ENCODE results near the gene RAX2.
"Not testable (repeated sequence)": the region's sequence is repeated elsewhere in the genome, so short reads cannot be mapped to it uniquely, and the experiment has no call there.

RAX2 gene

GRCh38 chr19:3778104-3778867 lies 6.3 kb upstream of the RAX2 start:
- DNase-seq (ENCODE audit: low read depth in 2 of 2): no peak

GRCh38 chr19:3776479-3777040 lies 4.5 kb upstream of the RAX2 start:
- no peak for DNase-seq (ENCODE audit: low read depth in 2 of 2)

GRCh38 chr19:3775831-3776230 lies 3.8 kb upstream of the RAX2 start:
- DNase-seq (ENCODE audit: low read depth in 2 of 2): no peak

GRCh38 chr19:3775374-3775711 lies 3.3 kb upstream of the RAX2 start:
- DNase-seq (ENCODE audit: low read depth in 2 of 2): no peak

GRCh38 chr19:3774621-3775373 lies 2.8 kb upstream of the RAX2 start:
- no peak for DNase-seq (ENCODE audit: low read depth in 2 of 2)

GRCh38 chr19:3773814-3774515 lies 1.9 kb upstream of the RAX2 start:
- no peak for DNase-seq (ENCODE audit: low read depth in 2 of 2)

- no peak for DNase-seq (ENCODE audit: low read depth in 2 of 2)
Measured at GRCh38 chr19:3771000-3771905, 775 bp downstream of the RAX2 start.

GRCh38 chr19:3770136-3770999 lies 1.7 kb downstream of the RAX2 start:
- no peak for DNase-seq (ENCODE audit: low read depth in 2 of 2)

- DNase-seq (ENCODE audit: low read depth in 2 of 2): no peak
Measured at GRCh38 chr19:3769494-3769893, 2.5 kb downstream of the RAX2 start.

- DNase-seq (ENCODE audit: low read depth in 2 of 2): no peak
Measured at GRCh38 chr19:3768748-3769099, 3.3 kb downstream of the RAX2 start.

- no peak for DNase-seq (ENCODE audit: low read depth in 2 of 2)
Measured at GRCh38 chr19:3768015-3768747, 3.8 kb downstream of the RAX2 start.

- DNase-seq (ENCODE audit: low read depth in 2 of 2): no peak
Measured at GRCh38 chr19:3767050-3767449, 5.0 kb downstream of the RAX2 start.

- no peak for DNase-seq (ENCODE audit: low read depth in 2 of 2)
Measured at GRCh38 chr19:3766520-3766919, 5.5 kb downstream of the RAX2 start.

- DNase-seq (ENCODE audit: low read depth in 2 of 2): not testable (repeated sequence)
Measured at GRCh38 chr19:3765757-3766156, 6.3 kb downstream of the RAX2 start.

GRCh38 chr19:3765121-3765520 lies 6.9 kb downstream of the RAX2 start:
- DNase-seq (ENCODE audit: low read depth in 2 of 2): no peak

- DNase-seq (ENCODE audit: low read depth in 2 of 2): peak; percentile 96 to 99
Measured at GRCh38 chr19:3762501-3763459, 9.2 kb downstream of the RAX2 start, which contains the start of gene MRPL54. Gene MRPL54 (plus strand): TSS chr19:3762682. CDS start chr19:3762701, 19 bp downstream.

GRCh38 chr19:3762130-3762473 lies 9.9 kb downstream of the RAX2 start:
- DNase-seq (ENCODE audit: low read depth in 2 of 2): no peak

GRCh38 chr19:3761382-3762129 lies 10.5 kb downstream of the RAX2 start, which contains the start of gene APBA3:
Gene APBA3 (minus strand): TSS chr19:3761692. CDS start chr19:3760264, 1,428 bp downstream.
- peak; percentile 91 to 95 for DNase-seq (ENCODE audit: low read depth in 2 of 2)
